22Rv1 (cell line): ENCODE measurements around the gene ZNF581.

Experiments used
- ZFX ChIP-seq: fragments of 450-650 bp; IDR thresholded peaks from 2 replicates; pipeline ENCODE4 v1.6.1; 2017; ENCODE audit warnings: antibody characterized with exemption, borderline replicate concordance
- TF ChIP-seq, protein P1 (sequence below): fragments of 450-650 bp; IDR thresholded peaks from 2 replicates; pipeline ENCODE4 v1.5.1; 2017; ENCODE audit warnings: mild to moderate bottlenecking

- TF ChIP-seq, protein P1, sequence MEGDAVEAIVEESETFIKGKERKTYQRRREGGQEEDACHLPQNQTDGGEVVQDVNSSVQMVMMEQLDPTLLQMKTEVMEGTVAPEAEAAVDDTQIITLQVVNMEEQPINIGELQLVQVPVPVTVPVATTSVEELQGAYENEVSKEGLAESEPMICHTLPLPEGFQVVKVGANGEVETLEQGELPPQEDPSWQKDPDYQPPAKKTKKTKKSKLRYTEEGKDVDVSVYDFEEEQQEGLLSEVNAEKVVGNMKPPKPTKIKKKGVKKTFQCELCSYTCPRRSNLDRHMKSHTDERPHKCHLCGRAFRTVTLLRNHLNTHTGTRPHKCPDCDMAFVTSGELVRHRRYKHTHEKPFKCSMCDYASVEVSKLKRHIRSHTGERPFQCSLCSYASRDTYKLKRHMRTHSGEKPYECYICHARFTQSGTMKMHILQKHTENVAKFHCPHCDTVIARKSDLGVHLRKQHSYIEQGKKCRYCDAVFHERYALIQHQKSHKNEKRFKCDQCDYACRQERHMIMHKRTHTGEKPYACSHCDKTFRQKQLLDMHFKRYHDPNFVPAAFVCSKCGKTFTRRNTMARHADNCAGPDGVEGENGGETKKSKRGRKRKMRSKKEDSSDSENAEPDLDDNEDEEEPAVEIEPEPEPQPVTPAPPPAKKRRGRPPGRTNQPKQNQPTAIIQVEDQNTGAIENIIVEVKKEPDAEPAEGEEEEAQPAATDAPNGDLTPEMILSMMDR: no peak
- no peak for TF ChIP-seq ZFX
These were observed 39.7 kb upstream of the ZNF581 start for GRCh38 chr19:55603581-55604292.
